ENCODE measurements around the gene SLC45A3. TPM values are rescaled to one million over a fixed set of nuclear protein-coding genes. Genes with fewer than 3 reads are reported as not detected.

Gene SLC45A3
- total RNA-seq, 1 experiment from 2014 or later, result 4.3 TPM

GRCh38 chr1:205610036-205610435, 70.3 kb downstream of the SLC45A3 start:
- no peak for DNase-seq (ENCODE audit: low spot score)

Other genes starting within 250 kb of the SLC45A3 start
- 0.66 and 0.89 TPM in 2 replicates for gene BLACAT1, start 224.5 kb downstream of the SLC45A3 start, total RNA-seq (2014; rRNA removed; shearing (Covaris generic))
- gene CDK18, start 175.8 kb downstream of the SLC45A3 start, total RNA-seq (2014; rRNA removed; shearing (Covaris generic)), result 0.72 and 4.4 TPM in 2 replicates
- gene ELK4, start 48.5 kb downstream of the SLC45A3 start, total RNA-seq (2014; rRNA removed; shearing (Covaris generic)), result 8.6 and 12.8 TPM in 2 replicates
- gene NUCKS1, start 69.7 kb upstream of the SLC45A3 start, total RNA-seq (2014; rRNA removed; shearing (Covaris generic)), result 179 and 195 TPM in 2 replicates
- gene RAB29, start 95.0 kb upstream of the SLC45A3 start, total RNA-seq (2014; rRNA removed; shearing (Covaris generic)), result 15.5 and 15.8 TPM in 2 replicates
- gene SLC41A1, start 132.7 kb upstream of the SLC45A3 start, total RNA-seq (2014; rRNA removed; shearing (Covaris generic)), result 8.2 and 15.7 TPM in 2 replicates
- not detected in 2 replicates for gene PM20D1, start 169.6 kb upstream of the SLC45A3 start, total RNA-seq (2014; rRNA removed; shearing (Covaris generic))

All from H4 (cell line).